ENCODE data around the gene C14orf180. TPM values are rescaled to one million over a fixed set of nuclear protein-coding genes. Genes with fewer than 3 reads are reported as not detected.

The C14orf180 gene
- total and polyA plus RNA-seq, 2 of the 8 experiments (the other 6 are each of a cell fraction or from before 2014, with no cell fraction given), result not detected

DNA sequence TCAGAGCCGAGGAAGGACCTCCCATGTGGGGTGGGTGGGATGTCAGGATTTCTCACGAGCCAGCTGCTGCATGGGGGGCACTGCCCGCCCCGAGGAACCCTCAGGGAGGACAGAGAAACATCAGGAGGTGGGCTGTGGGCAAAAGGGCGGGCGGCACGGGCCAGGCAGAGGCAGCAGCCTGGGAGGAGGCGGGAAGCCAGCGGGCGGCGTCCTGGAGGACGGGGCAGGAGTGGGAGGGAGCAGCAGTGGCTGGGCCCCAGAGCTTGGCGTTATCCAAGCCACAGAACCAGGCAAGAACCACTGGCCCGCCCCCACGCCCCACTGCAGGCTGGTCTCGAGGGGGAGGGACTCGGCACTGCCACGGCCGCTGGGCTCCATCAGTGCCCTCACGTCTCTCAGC lies 2.4 kb downstream of the C14orf180 start:
- Histone ChIP-seq H3K56ac (replicated peaks; ENCODE audit: insufficient read length, low read depth, low read length) (no peak overlapping the region), H4K8ac (ENCODE audit: extremely low read depth, insufficient read depth, low read length) (no peak overlapping the region), H2BK5ac (ENCODE audit: low read depth, low read length) (no peak overlapping the region), H3K9me3 (ENCODE audit: insufficient read depth in 2 of 2, low read depth in 1 of 2, low read length in 1 of 2) (no peaks in the 10 kb centered on the region), H3K27me3 (replicated peaks in 1 of 4; ENCODE audit: control insufficient read depth in 3 of 4, extremely low read depth in 1 of 4, insufficient read depth in 3 of 4, low read length in 3 of 4) (no peaks in the 10 kb centered on the region), H3K14ac (ENCODE audit: insufficient read length) (no peak overlapping the region), H2BK15ac (ENCODE audit: low read length) (no peak overlapping the region), H4K5ac (ENCODE audit: insufficient read length, low read depth, low read length) (no peak overlapping the region), H3K27ac (ENCODE audit: low read depth, low read length) (no peak overlapping the region), H2BK12ac (ENCODE audit: low read depth, low read length) (no peak overlapping the region), H3K23ac (ENCODE audit: insufficient read length) (no peak overlapping the region), H2AFZ (ENCODE audit: low read length) (no peak overlapping the region), H4K20me1 (replicated peaks in 1 of 2; ENCODE audit: control insufficient read depth in 1 of 2, insufficient read depth in 2 of 2, low read length in 2 of 2) (peaks cover 0 to 3% of the 10 kb centered on the region in 2 experiments), H3K4ac (replicated peaks; ENCODE audit: insufficient read length, low read depth, low read length) (no peak overlapping the region), H2BK120ac (replicated peaks; ENCODE audit: low read depth, low read length) (no peak overlapping the region), H3K4me1 (replicated peaks in 1 of 4; ENCODE audit: control insufficient read depth in 3 of 4, insufficient read depth in 4 of 4, low read length in 3 of 4) (no peaks in the 10 kb centered on the region), H3K9ac (replicated peaks in 1 of 4; ENCODE audit: extremely low read depth in 1 of 4, low read depth in 3 of 4, low read length in 3 of 4) (no peak overlapping the region), H3K36me3 (ENCODE audit: control insufficient read depth in 2 of 4, insufficient read depth in 4 of 4, low read length in 3 of 4) (no peaks in the 10 kb centered on the region), H3K79me1 (ENCODE audit: low read depth, low read length) (no peaks in the 10 kb centered on the region), H4K91ac (replicated peaks; ENCODE audit: insufficient read length, low read length) (no peak overlapping the region), H2BK20ac (ENCODE audit: low read length) (no peak overlapping the region), H2AK5ac (ENCODE audit: low read depth, low read length) (no peak overlapping the region), H3K4me3 (ENCODE audit: extremely low read depth in 1 of 4, insufficient read depth in 2 of 4, low read depth in 3 of 4, low read length in 4 of 4) (no peak overlapping the region), H3K18ac (ENCODE audit: extremely low read depth, low read length) (no peak overlapping the region), H3K79me2 (ENCODE audit: control insufficient read depth in 1 of 2, insufficient read depth in 2 of 2, low read length in 2 of 2) (no peaks in the 10 kb centered on the region), H3K4me2 (ENCODE audit: insufficient read depth in 1 of 2, low read depth in 2 of 2, low read length in 2 of 2) (no peak overlapping the region), H3K23me2 (ENCODE audit: low read depth, low read length) (peaks cover 3% of the 10 kb centered on the region; the same call in 1 of the 2 replicates)
- no peak for DNase-seq (ENCODE audit: low read depth in 1 of 2, low spot score in 2 of 2)
- POLR2A ChIA-PET (ENCODE audit: partially characterized antibody), result interaction anchor here (1.5 kb wide), 1 partner anchor 9 kb away, joined by 3 read pairs; no protein-coding TSS in a partner anchor
- CTCF ChIA-PET (ENCODE audit: partially characterized antibody), result interaction anchor here (0.7 to 1.8 kb wide), 4 partner anchors 12 to 18 kb away, joined by 3 to 11 read pairs (median 6); no protein-coding TSS in a partner anchor
- FAIRE-seq, result no peak
- 93% methylated on average over 12 of the region's 20 CpGs; no CpG with 5 or more reads in 1 of the 2 experiments for WGBS, 2 experiments (ENCODE audit: extremely low coverage in 1 of 2, insufficient coverage in 1 of 2, insufficient read length in 1 of 2, insufficient replicate concordance in 2 of 2, low coverage in 1 of 2, low lambda C conversion rate in 2 of 2, missing lambda C conversion rate in 1 of 2)
- TF ChIP-seq RXRA (IDR thresholded peaks at IDR 0.05; ENCODE audit: insufficient read depth, low read depth, low read length) (no peak), JUND (IDR thresholded peaks at IDR 0.05; ENCODE audit: low read length) (no peak), SP1 (IDR thresholded peaks at IDR 0.05; ENCODE audit: low read depth, low read length) (no peak), TAF7 (optimal IDR thresholded peaks at IDR 0.05; ENCODE audit: borderline replicate concordance, low read depth, low read length) (no peak), CBX8 (IDR thresholded peaks at IDR 0.05; ENCODE audit: borderline replicate concordance, low read depth, low read length) (no peak), FOSL1 (IDR thresholded peaks at IDR 0.05; ENCODE audit: insufficient read depth, low read depth, low read length) (no peak), ASH2L (IDR thresholded peaks at IDR 0.05; ENCODE audit: low read length) (no peak), ZNF274 (IDR thresholded peaks at IDR 0.05; ENCODE audit: borderline replicate concordance, extremely low read depth, low read length) (no peak), KDM1A (IDR thresholded peaks at IDR 0.05; ENCODE audit: borderline replicate concordance, low read length) (no peak), TEAD4 (IDR thresholded peaks at IDR 0.05; ENCODE audit: low read depth, low read length) (no peak), BACH1 (IDR thresholded peaks at IDR 0.05; ENCODE audit: low read length) (no peak), CBX5 (IDR thresholded peaks at IDR 0.05; ENCODE audit: low read depth, low read length) (no peak), PHF8 (conservative IDR thresholded peaks at IDR 0.05; ENCODE audit: low read depth, low read length) (no peak)
- TF ChIP-seq, protein P1, sequence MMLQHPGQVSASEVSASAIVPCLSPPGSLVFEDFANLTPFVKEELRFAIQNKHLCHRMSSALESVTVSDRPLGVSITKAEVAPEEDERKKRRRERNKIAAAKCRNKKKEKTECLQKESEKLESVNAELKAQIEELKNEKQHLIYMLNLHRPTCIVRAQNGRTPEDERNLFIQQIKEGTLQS (IDR thresholded peaks at IDR 0.05; ENCODE audit: insufficient read depth, low read depth, low read length), result no peak
